Measurements from ENCODE around the gene USP44. TPM values are rescaled to one million over a fixed set of nuclear protein-coding genes. Genes with fewer than 3 reads are reported as not detected.

Gene USP44
- total RNA-seq, 1 experiment from 2014 or later: 0.17 TPM

DNA sequence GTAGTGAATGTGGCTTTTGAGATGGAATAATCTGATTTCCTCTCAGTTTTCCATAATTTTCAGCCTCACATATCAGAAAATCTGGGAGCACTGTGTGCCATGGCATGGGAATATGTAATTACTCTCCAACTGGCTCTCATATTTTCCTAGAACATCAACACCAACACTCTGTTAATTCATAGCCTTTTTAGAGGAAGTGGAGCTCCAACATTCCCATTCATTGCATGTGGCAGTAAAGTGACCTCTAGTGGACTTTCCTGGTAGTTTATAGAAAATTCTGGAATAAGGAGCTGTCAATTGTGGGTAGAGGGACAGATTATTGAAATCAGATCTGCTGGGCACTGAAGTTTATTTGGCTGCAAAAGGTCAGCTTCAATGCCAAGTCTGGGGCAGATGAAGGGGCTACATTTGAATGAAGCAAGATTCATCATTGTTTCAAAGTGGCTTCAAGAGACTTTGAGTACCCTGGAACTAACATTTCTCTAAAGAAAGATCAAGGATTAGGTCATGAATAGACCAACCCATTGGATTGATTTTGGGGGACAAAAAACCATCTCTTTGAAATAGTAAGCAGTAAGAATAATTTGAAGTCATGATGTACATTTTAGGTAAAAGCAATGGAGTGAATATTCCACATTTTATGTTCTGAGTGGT lies 23.6 kb upstream of the USP44 start (continued):
- TF ChIP-seq TCF7L2 (IDR thresholded peaks at IDR 0.05; ENCODE audit: borderline replicate concordance, extremely low read depth, insufficient read depth, insufficient read length): no peak
- TF ChIP-seq ZFX (IDR thresholded peaks at IDR 0.05): no peak
- TF ChIP-seq, protein P1, sequence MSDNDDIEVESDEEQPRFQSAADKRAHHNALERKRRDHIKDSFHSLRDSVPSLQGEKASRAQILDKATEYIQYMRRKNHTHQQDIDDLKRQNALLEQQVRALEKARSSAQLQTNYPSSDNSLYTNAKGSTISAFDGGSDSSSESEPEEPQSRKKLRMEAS (IDR thresholded peaks at IDR 0.05): peak; percentile 60
- 0 out of 2 replicates have a peak, but pooled peaks have one; percentile 44 for TF ChIP-seq CBX3 (IDR thresholded peaks at IDR 0.05; ENCODE audit: low read depth)

- CTCF ChIA-PET: interaction anchor here (1.0 to 2.7 kb wide), 21 partner anchors 9 to 1030 kb away, joined by 3 to 21 read pairs (median 5); partner anchors contain the start of genes FGD6 and VEZT
- Histone ChIP-seq H3K79me2 (ENCODE audit: insufficient read depth, low read length) (no peaks in the 10 kb centered on the region), H3K4me3 (replicated peaks in 1 of 2; ENCODE audit: low read depth in 1 of 2, low read length in 2 of 2) (no peak overlapping the region), H3K9me2 (ENCODE audit: insufficient read depth) (no peaks in the 10 kb centered on the region), H3K27me3 (ENCODE audit: insufficient read depth, low read length) (no peaks in the 10 kb centered on the region), H3K4me2 (ENCODE audit: low read length) (no peak overlapping the region), H4K20me1 (ENCODE audit: insufficient read depth) (no peaks in the 10 kb centered on the region), H3K4me1 (ENCODE audit: control insufficient read depth in 1 of 2, insufficient read depth in 2 of 2, low read length in 2 of 2) (peaks cover 0 to 4% of the 10 kb centered on the region in 2 experiments; a peak in 1 of 4 replicates), H3K36me3 (ENCODE audit: control insufficient read depth in 1 of 2, insufficient read depth in 2 of 2, low read length in 2 of 2) (no peaks in the 10 kb centered on the region), H3K27ac (ENCODE audit: low read depth, low read length) (no peak overlapping the region), H3K9ac (ENCODE audit: low read length) (no peak overlapping the region), H2AFZ (ENCODE audit: low read depth, low read length, poor library complexity, severe bottlenecking) (peak overlapping the region; percentile 84), H3K9me3 (ENCODE audit: control insufficient read depth in 1 of 2, insufficient read depth in 1 of 2, low read depth in 1 of 2, low read length in 2 of 2) (no peaks in the 10 kb centered on the region)
- RAD21 ChIA-PET (ENCODE audit: low non-redundant PET in 1 of 2, low total read pairs in 2 of 2, uncharacterized antibody in 2 of 2, unreplicated experiment in 2 of 2): no interaction called here
- TF ChIP-seq POLR2A (IDR thresholded peaks at IDR 0.05; ENCODE audit: borderline replicate concordance, extremely low read depth, insufficient read depth, insufficient read length) (no peak), FOSL1 (IDR thresholded peaks at IDR 0.05; ENCODE audit: low read depth) (no peak), CEBPB (IDR thresholded peaks at IDR 0.05; ENCODE audit: low read depth) (no peak), SRF (IDR thresholded peaks at IDR 0.05; ENCODE audit: low read depth) (no peak), ATF3 (IDR thresholded peaks at IDR 0.05) (no peak), POLR2AphosphoS5 (IDR thresholded peaks at IDR 0.05; ENCODE audit: low read depth, low read length) (no peak), TCF7L2 (IDR thresholded peaks at IDR 0.05; ENCODE audit: borderline replicate concordance, extremely low read depth, insufficient read depth, insufficient read length) (no peak)
- BruUV-seq (replicated peaks): no TSS peak
- ATAC-seq (no peak), DNase-seq (ENCODE audit: low read depth, low spot score) (no peak)
- POLR2A ChIA-PET: no interaction called here
- intact Hi-C loops (cut with micrococcal nuclease): loop anchor here (10.0 kb wide), 1 partner anchor 1029 kb away; no protein-coding TSS in a partner anchor
Observed at GRCh38 chr12:95573951-95574576, 22.8 kb upstream of the USP44 start.
